K562 (cell line): ENCODE results near the gene PPM1F. TPM values are rescaled to one million over a fixed set of nuclear protein-coding genes. Genes with fewer than 3 reads are reported as not detected.

Source experiments
- ATAC-seq: fragments of 200-7000 bp; cut with Tn5 transposase; 3 replicates; pipeline ENCODE4 v1.9.1; 2020; ENCODE audit warnings: moderate library complexity
- BruUV-seq: library from RNA; stranded (reverse); fragments of 400-500 nt; replicated peaks from 2 replicates; lab custom pipeline; 2021; lab: Mats Ljungman, UMichigan
- CTCF ChIA-PET: fragments of 300-600 bp; formaldehyde crosslinking; extraction: SDS; loops from one replicate; lab custom pipeline; 2021; ENCODE audit warnings: low intra/inter-chr PET ratio; lab: Yijun Ruan, JAX
- POLR2A ChIA-PET: fragments of 300-600, 350-650 bp; sonication (Branson Sonifier 250); formaldehyde crosslinking; extraction: SDS; loops from one replicate; lab custom pipeline; 2021; ENCODE audit warnings: antibody characterized with exemption, inconsistent platforms; lab: Yijun Ruan, JAX
- DNase-seq, 4 experiments: peaks; one replicate each; pipeline versions ENCODE4 v3.0.0 to v3.0.0-alpha.2; 2011 to 2018; ENCODE audit warnings: low spot score in 3 of 4, mixed read lengths in 3 of 4; ENCODE audit errors: extremely low read depth in 1 of 4
- FAIRE-seq: peaks from 2 replicates; lab custom pipeline; 2011; peaks lifted over from hg19 to GRCh38; lab: Jason Lieb, UNC
- H2AFZ ChIP-seq: 2 replicates; pipeline ENCODE4 v1.6.0; 2011; ENCODE audit warnings: low read depth, low read length, control low read depth, inconsistent platforms
- H3K27ac ChIP-seq: fragments of 200-600 bp; 3 replicates; pipeline ENCODE4 v1.8.0; 2011; ENCODE audit warnings: low read depth, mild to moderate bottlenecking, control low read depth, inconsistent platforms, low read length, moderate library complexity, mixed read lengths; ENCODE audit errors: extremely low read depth
- H3K27me3 ChIP-seq, 2 experiments: fragments of 300-600 bp in 1 of 2; 2 replicates in 1 of 2; 3 replicates in 1 of 2; pipeline versions ENCODE4 v1.6.0 to v1.8.0; 2011; ENCODE audit warnings: inconsistent platforms in 2 of 2, low read length in 2 of 2, mild to moderate bottlenecking in 1 of 2, mixed read lengths in 1 of 2, moderate library complexity in 1 of 2; ENCODE audit not compliant: control insufficient read depth in 2 of 2, insufficient read depth in 2 of 2
- H3K36me3 ChIP-seq: fragments of 300-600 bp; 3 replicates; pipeline ENCODE4 v1.8.0; 2011; ENCODE audit warnings: mild to moderate bottlenecking, low read length, inconsistent platforms; ENCODE audit not compliant: control insufficient read depth, insufficient read depth
- H3K4me1 ChIP-seq, 2 experiments: fragments of 200-600 bp in 1 of 2; replicated peaks in 1 of 2; 2 replicates in 1 of 2; 3 replicates in 1 of 2; pipeline versions ENCODE4 v1.5.1 to v1.8.0; 2011; ENCODE audit warnings: inconsistent platforms in 2 of 2, low read length in 2 of 2, mild to moderate bottlenecking in 1 of 2, mixed read lengths in 1 of 2, moderate library complexity in 1 of 2; ENCODE audit not compliant: control insufficient read depth in 2 of 2, insufficient read depth in 2 of 2
- H3K4me2 ChIP-seq: 2 replicates; pipeline ENCODE4 v1.6.1; 2011; ENCODE audit warnings: low read length, control low read depth, inconsistent platforms, mixed read lengths; ENCODE audit not compliant: insufficient read depth
- H3K4me3 ChIP-seq: fragments of 200-600 bp; sonication (generic), shearing (Covaris generic); 2 replicates; pipeline ENCODE4 v1.5.1; 2016; ENCODE audit warnings: control low read depth, inconsistent platforms
- H3K79me2 ChIP-seq: fragments of 200-600 bp; 3 replicates; pipeline ENCODE4 v1.8.0; 2011; ENCODE audit warnings: low read length, inconsistent platforms; ENCODE audit not compliant: control insufficient read depth, insufficient read depth
- H3K9ac ChIP-seq, 2 experiments: 2 replicates each; pipeline versions ENCODE4 v1.6.0 to v1.6.1; 2011; ENCODE audit warnings: low read depth in 2 of 2, low read length in 2 of 2, control low read depth in 1 of 2, inconsistent platforms in 1 of 2, mild to moderate bottlenecking in 1 of 2, mixed read lengths in 1 of 2; ENCODE audit not compliant: insufficient read depth in 1 of 2
- H3K9me1 ChIP-seq: one replicate; pipeline ENCODE4 v1.6.0; 2011; ENCODE audit warnings: inconsistent platforms, mild to moderate bottlenecking, low read length, moderate library complexity; ENCODE audit not compliant: control insufficient read depth, insufficient read depth
- H3K9me3 ChIP-seq: replicated peaks from 2 replicates; pipeline ENCODE4 v1.5.1; 2011; ENCODE audit warnings: low read depth, low read length, inconsistent platforms; ENCODE audit not compliant: control insufficient read depth, insufficient read depth
- H4K20me1 ChIP-seq: replicated peaks from 2 replicates; pipeline ENCODE4 v1.6.1; 2011; ENCODE audit warnings: low read length, inconsistent platforms, mixed read lengths; ENCODE audit not compliant: control insufficient read depth, insufficient read depth
- ETV6 ChIP-seq, 3 experiments: fragments of 150-350 bp in 1 of 3; sonication (generic) in 1 of 3; formaldehyde crosslinking in 1 of 3; IDR thresholded peaks; 2 replicates each; pipeline versions ENCODE4 v1.6.1 to v1.8.0; 2014 to 2022; ENCODE audit warnings: borderline replicate concordance in 2 of 3, low read depth in 2 of 3, antibody characterized with exemption in 1 of 3, low read length in 1 of 3, mild to moderate bottlenecking in 1 of 3, missing genetic modification reagents in 1 of 3
- FOXP4 ChIP-seq: sonication (generic); formaldehyde crosslinking; IDR thresholded peaks from 2 replicates; pipeline ENCODE4 v1.8.0; 2022; ENCODE audit warnings: mild to moderate bottlenecking, missing genetic modification reagents, borderline replicate concordance
- HINFP ChIP-seq: fragments of 450-650 bp; conservative IDR thresholded peaks from 2 replicates; pipeline ENCODE4 v1.6.1; 2016; ENCODE audit warnings: missing genetic modification characterization, low read depth, mild to moderate bottlenecking, control low read depth, missing compliant biosample characterization
- IRF1 ChIP-seq: sonication (generic); formaldehyde crosslinking; IDR thresholded peaks from 2 replicates; pipeline ENCODE4 v1.8.0; 2022; ENCODE audit warnings: missing genetic modification reagents, mild to moderate bottlenecking, borderline replicate concordance
- MAFK ChIP-seq: IDR thresholded peaks from 2 replicates; pipeline ENCODE4 v1.6.1; 2011; ENCODE audit warnings: low read length, improper control_type of control experiment
- MXI1 ChIP-seq: IDR thresholded peaks from 2 replicates; pipeline ENCODE4 v1.6.1; 2011; ENCODE audit warnings: low read depth, mild to moderate bottlenecking, improper control_type of control experiment, low read length
- RFX5 ChIP-seq: IDR thresholded peaks from 2 replicates; pipeline ENCODE4 v1.6.1; 2011; ENCODE audit warnings: low read depth, mild to moderate bottlenecking, improper control_type of control experiment, low read length
- RHOXF2B ChIP-seq: fragments of 250-450 bp; sonication (Bioruptor Pico); conservative IDR thresholded peaks from 2 replicates; pipeline ENCODE4 v1.5.1; 2021
- UBTF ChIP-seq, 2 experiments: IDR thresholded peaks; 2 replicates each; pipeline ENCODE4 v1.6.1; 2012; ENCODE audit warnings: improper control_type of control experiment in 2 of 2, low read depth in 2 of 2, low read length in 2 of 2, borderline replicate concordance in 1 of 2
- WGBS: fragments of 100-300 bp; shearing (Covaris generic); methylation state at CpG from one replicate; pipeline ENCODE4 v1.1.6; 2016; ENCODE audit warnings: low coverage, mixed read lengths; ENCODE audit not compliant: insufficient coverage; ENCODE audit errors: missing lambda C conversion rate; 5-methylcytosine and 5-hydroxymethylcytosine counted together
- in situ Hi-C: fragments of 300-500 bp; cut with MboI; formaldehyde crosslinking; loops from 4 replicates; pipeline ENCODE4 v1.15.0; 2018; ENCODE audit warnings: inconsistent platforms, mixed read lengths
- intact Hi-C: fragments of 100-400 bp; cut with micrococcal nuclease; formaldehyde crosslinking; loops from 2 replicates; pipeline ENCODE4 v1.14.2; 2022
- polyA plus RNA-seq, 8 experiments: library from polyadenylated mRNA; depleted of rRNA in 4 of 8; stranded (reverse) in 5 of 8; unstranded in 3 of 8; fragments of >200 nt; fragmentation: Nextera tagmentation in 2 of 8; fragmentation: Illumina TruSeq in 1 of 8; extraction: Ambion mirVana in 2 of 8; extraction: Trizol in 1 of 8; gene quantifications; 2 replicates each; pipeline versions ENCODE4 v1.2.1 to v1.2.3, GENCODE V29; 2011 to 2014; ENCODE audit warnings: inconsistent platforms in 1 of 8, missing spikeins in 1 of 8
- total RNA-seq, 7 experiments: library from RNA; depleted of rRNA in 6 of 7; stranded (reverse); fragments of >200 nt in 6 of 7; fragmentation: Illumina TruSeq in 2 of 7; extraction: Trizol in 2 of 7; gene quantifications; 2 replicates each; pipeline versions ENCODE4 v1.2.1 to v1.2.3, GENCODE V29; 2011 to 2021; ENCODE audit warnings: low replicate concordance in 1 of 7

Gene PPM1F
- total and polyA plus RNA-seq, 9 of the 15 experiments (the other 6 are each of a cell fraction or from before 2014, with no cell fraction given): 2.1 to 159 (median 64.0) TPM

GRCh38 chr22:21902296-21903087, 50.2 kb downstream of the PPM1F start (continued):
- TF ChIP-seq UBTF (IDR thresholded peaks at IDR 0.05; ENCODE audit: borderline replicate concordance in 1 of 2, low read depth in 2 of 2, low read length in 2 of 2) (0 out of 4 replicates have a peak, but pooled peaks of 1 of the 2 experiments have one; percentile 19), ETV6 (IDR thresholded peaks at IDR 0.05; ENCODE audit: borderline replicate concordance in 1 of 2, low read depth in 2 of 2, low read length in 1 of 2) (no peak), ETV6 (CRISPR knock-in tag; IDR thresholded peaks at IDR 0.05; ENCODE audit: borderline replicate concordance) (peak; percentile 44; the same call in 1 of the 2 replicates)

GRCh38 chr22:21898354-21898896, 54.2 kb downstream of the PPM1F start:
- Histone ChIP-seq H3K9me1 (no peaks in the 10 kb centered on the region), H3K9me3 (no peaks in the 10 kb centered on the region), H3K27ac (no peak overlapping the region), H3K79me2 (no peaks in the 10 kb centered on the region), H3K4me3 (no peak overlapping the region), H3K9ac (no peak overlapping the region), H3K27me3 (peaks cover 19 to 43% of the 10 kb centered on the region in 2 experiments; a peak in 4 of 5 replicates), H3K4me2 (no peak overlapping the region), H3K36me3 (no peaks in the 10 kb centered on the region), H3K4me1 (0 out of 5 replicates have a peak, but pooled peaks cover 0 to 4% of the 10 kb centered on the region in 2 experiments), H2AFZ (no peak overlapping the region), H4K20me1 (peaks cover 8% of the 10 kb centered on the region; the same call in 1 of the 2 replicates)
- CTCF ChIA-PET: interaction anchor here (0.6 kb wide), 1 partner anchor 213 kb away, joined by 6 read pairs; no protein-coding TSS in a partner anchor
- no peak for FAIRE-seq
- BruUV-seq: no TSS peak
- POLR2A ChIA-PET: interaction anchor here (0.6 to 49.7 kb wide), 14 partner anchors 9 to 188 kb away, joined by 3 to 1041 read pairs (median 6); partner anchors contain the start of gene PPM1F
- ATAC-seq: no peak
- WGBS: 0% methylated on average over 1 of the region's 1 CpG
- intact Hi-C loops (no loop called here), in situ Hi-C loops (no loop called here)
- DNase-seq: no peak
- TF ChIP-seq RHOXF2B (CRISPR knock-in tag) (no peak), IRF1 (CRISPR knock-in tag) (no peak), RFX5 (0 out of 2 replicates have a peak, but pooled peaks have one; percentile 20), FOXP4 (CRISPR knock-in tag) (no peak), HINFP (0 out of 2 replicates have a peak, but pooled peaks have one; percentile 54), MXI1 (no peak), MAFK (no peak)
